SW 1271 (cell line): Measurements from ENCODE around the gene DAND5.

Source experiments
- DNase-seq, 2 experiments: peaks; one replicate each; lab custom pipeline; 2025; lab: John Stamatoyannopoulos, UW

Gene DAND5

GRCh38 chr19:12969292-12969988 lies at the start of gene DAND5:
TSS of gene DAND5 (plus strand) at chr19:12969576. CDS start at chr19:12969661, 85 bp downstream.
- DNase-seq = no peak

GRCh38 chr19:12921047-12921446 lies 48.3 kb upstream of the DAND5 start:
- DNase-seq = no peak

- no peak for DNase-seq
Measured at GRCh38 chr19:12922959-12923358, 46.4 kb upstream of the DAND5 start.

GRCh38 chr19:12924621-12925310 lies 44.6 kb upstream of the DAND5 start:
- DNase-seq = no peak

- DNase-seq = no peak
Measured at GRCh38 chr19:12930002-12930645, 39.3 kb upstream of the DAND5 start.

- no peak for DNase-seq
Measured at GRCh38 chr19:12932392-12933286, 36.7 kb upstream of the DAND5 start.

GRCh38 chr19:12933287-12934072 lies 35.9 kb upstream of the DAND5 start, which contains the start of gene FARSA:
TSS of gene FARSA (minus strand) at chr19:12933711. CDS start at chr19:12933696, 15 bp downstream.
- peak; percentile 66 to 88 for DNase-seq

- DNase-seq = no peak
Measured at GRCh38 chr19:12935071-12935470, 34.3 kb upstream of the DAND5 start.

- no peak for DNase-seq
Measured at GRCh38 chr19:12936582-12936981, 32.8 kb upstream of the DAND5 start.

- DNase-seq = no peak
Measured at GRCh38 chr19:12937093-12937926, 32.1 kb upstream of the DAND5 start.

GRCh38 chr19:12937927-12938778 lies 31.2 kb upstream of the DAND5 start, which contains the start of gene CALR:
TSS of gene CALR (plus strand) at chr19:12938609. CDS start at chr19:12938680, 71 bp downstream.
- peak; percentile 96 to 99 for DNase-seq

- no peak for DNase-seq
Measured at GRCh38 chr19:12938779-12939601, 30.4 kb upstream of the DAND5 start.

- no peak for DNase-seq
Measured at GRCh38 chr19:12939975-12940423, 29.4 kb upstream of the DAND5 start.

- DNase-seq = no peak
Measured at GRCh38 chr19:12940897-12941296, 28.5 kb upstream of the DAND5 start.

- DNase-seq = no peak
Measured at GRCh38 chr19:12943437-12944044, 25.8 kb upstream of the DAND5 start.

GRCh38 chr19:12944104-12944674 lies 25.2 kb upstream of the DAND5 start:
- DNase-seq = no peak

GRCh38 chr19:12945479-12946091 lies 23.8 kb upstream of the DAND5 start, which contains the start of gene RAD23A:
TSS of gene RAD23A (plus strand) at chr19:12945862. CDS start at chr19:12945949, 87 bp downstream.
- peak; percentile 92 to 94 for DNase-seq
